DOHH2 (cell line): ENCODE data around the gene GRID1.

Experiments used
- H3F3A ChIP-seq: fragments of 200-600 bp; sonication (generic), shearing (Covaris generic); 2 replicates; pipeline ENCODE4 v1.6.0; 2016; ENCODE audit warnings: antibody characterized with exemption, mild to moderate bottlenecking; ENCODE audit not compliant: control insufficient read depth, insufficient read depth
- H3K27ac ChIP-seq: fragments of 200-600 bp; sonication (generic); 2 replicates; pipeline ENCODE4 v1.5.1; 2014; ENCODE audit warnings: low read depth, mild to moderate bottlenecking, low read length, moderate library complexity
- H3K27me3 ChIP-seq: fragments of 200-600 bp; sonication (generic); 2 replicates; pipeline ENCODE4 v1.6.1; 2014; ENCODE audit warnings: mild to moderate bottlenecking, low read length, mixed read lengths; ENCODE audit not compliant: control insufficient read depth
- H3K36me3 ChIP-seq: fragments of 200-600 bp; sonication (generic); 2 replicates; pipeline ENCODE4 v1.6.1; 2014; ENCODE audit warnings: mild to moderate bottlenecking, low read length, moderate library complexity, mixed read lengths; ENCODE audit not compliant: control insufficient read depth
- H3K4me1 ChIP-seq: fragments of 200-600 bp; sonication (generic); 2 replicates; pipeline ENCODE4 v1.6.1; 2014; ENCODE audit warnings: mild to moderate bottlenecking, low read length, mixed read lengths; ENCODE audit not compliant: control insufficient read depth
- H3K4me2 ChIP-seq: fragments of 200-600 bp; sonication (generic); 2 replicates; pipeline ENCODE4 v1.6.0; 2014; ENCODE audit warnings: mild to moderate bottlenecking, low read length, moderate library complexity
- H3K4me3 ChIP-seq: fragments of 200-600 bp; sonication (generic); 2 replicates; pipeline ENCODE4 v1.5.1; 2014; ENCODE audit warnings: mild to moderate bottlenecking, low read length, mixed read lengths
- H3K79me2 ChIP-seq: fragments of 200-600 bp; sonication (generic); 2 replicates; pipeline ENCODE4 v1.6.1; 2014; ENCODE audit warnings: mild to moderate bottlenecking, low read length, mixed read lengths; ENCODE audit not compliant: control insufficient read depth
- H3K9me2 ChIP-seq: fragments of 200-600 bp; sonication (generic); replicated peaks from 2 replicates; pipeline ENCODE4 v1.6.1; 2014; ENCODE audit warnings: mild to moderate bottlenecking, low read length, mixed read lengths; ENCODE audit not compliant: control insufficient read depth
- H3K9me3 ChIP-seq: fragments of 200-600 bp; sonication (generic); 2 replicates; pipeline ENCODE4 v1.6.1; 2014; ENCODE audit warnings: antibody characterized with exemption, low read length, mixed read lengths; ENCODE audit not compliant: control insufficient read depth, insufficient read depth
- H4K20me1 ChIP-seq: fragments of 200-600 bp; sonication (generic); 2 replicates; pipeline ENCODE4 v1.6.0; 2014; ENCODE audit warnings: low read depth, mild to moderate bottlenecking, antibody characterized with exemption, low read length, moderate library complexity; ENCODE audit not compliant: control insufficient read depth, insufficient read depth
- CTCF ChIP-seq: fragments of 200-600 bp; sonication (generic); IDR thresholded peaks from one replicate; pipeline ENCODE4 v1.5.1; 2014; ENCODE audit warnings: antibody characterized with exemption, mild to moderate bottlenecking, low read depth, low read length; ENCODE audit not compliant: poor library complexity, severe bottlenecking
- EZH2phosphoT487 ChIP-seq: fragments of 200-600 bp; sonication (generic); IDR thresholded peaks from 2 replicates; pipeline ENCODE4 v1.6.1; 2017; ENCODE audit warnings: borderline replicate concordance, mild to moderate bottlenecking, antibody characterized with exemption, low read length, moderate library complexity, mixed read lengths

Gene GRID1

GRCh38 chr10:86124734-86125133, 241.9 kb downstream of the GRID1 start:
- Histone ChIP-seq H3K4me1 (no peaks in the 10 kb centered on the region), H3F3A (no peaks in the 10 kb centered on the region), H3K27ac (no peak overlapping the region), H3K79me2 (no peaks in the 10 kb centered on the region), H3K9me2 (no peaks in the 10 kb centered on the region), H3K9me3 (no peaks in the 10 kb centered on the region), H4K20me1 (no peaks in the 10 kb centered on the region), H3K4me2 (no peak overlapping the region), H3K27me3 (peaks cover 7% of the 10 kb centered on the region; the same call in 1 of the 2 replicates), H3K36me3 (no peaks in the 10 kb centered on the region), H3K4me3 (no peak overlapping the region)
- TF ChIP-seq CTCF = no peak
- no peak for TF ChIP-seq EZH2phosphoT487

GRCh38 chr10:86123715-86124114, 242.9 kb downstream of the GRID1 start:
- Histone ChIP-seq H3K4me1 (no peaks in the 10 kb centered on the region), H3K27me3 (peaks cover 3% of the 10 kb centered on the region; the same call in 1 of the 2 replicates), H3F3A (no peaks in the 10 kb centered on the region), H3K4me2 (no peak overlapping the region), H3K27ac (no peak overlapping the region), H3K79me2 (no peaks in the 10 kb centered on the region), H3K36me3 (no peaks in the 10 kb centered on the region), H3K9me3 (no peaks in the 10 kb centered on the region), H3K4me3 (no peak overlapping the region), H4K20me1 (no peaks in the 10 kb centered on the region), H3K9me2 (no peaks in the 10 kb centered on the region)
- no peak for TF ChIP-seq CTCF
- no peak for TF ChIP-seq EZH2phosphoT487

GRCh38 chr10:86123304-86123703, 243.3 kb downstream of the GRID1 start:
- TF ChIP-seq CTCF (no peak), EZH2phosphoT487 (no peak)
- no peaks in the 10 kb centered on the region for H3K4me1 ChIP-seq
- H3K4me3 ChIP-seq = no peak overlapping the region
- no peaks in the 10 kb centered on the region for H3K36me3 ChIP-seq
- no peaks in the 10 kb centered on the region; the same call in 1 of the 2 replicates for H3K27me3 ChIP-seq
- H3F3A ChIP-seq = no peaks in the 10 kb centered on the region
- H3K79me2 ChIP-seq = no peaks in the 10 kb centered on the region
- H3K9me2 ChIP-seq = no peaks in the 10 kb centered on the region
- H4K20me1 ChIP-seq = no peaks in the 10 kb centered on the region
- no peak overlapping the region for H3K4me2 ChIP-seq
- H3K9me3 ChIP-seq = no peaks in the 10 kb centered on the region
- H3K27ac ChIP-seq = no peak overlapping the region
